Neural progenitor cell (in vitro differentiated cells): ENCODE measurements around the gene POLR1C. TPM values are rescaled to one million over a fixed set of nuclear protein-coding genes. Genes with fewer than 3 reads are reported as not detected.

Experiments
- DNase-seq: peaks from one replicate; pipeline ENCODE4 v3.0.0-alpha.2; 2016; ENCODE audit warnings: low spot score
- H2AFZ ChIP-seq: fragments of 200-600 bp; sonication (generic); replicated peaks from 2 replicates; pipeline ENCODE4 v1.6.1; 2016; ENCODE audit warnings: antibody characterized with exemption
- H3F3A ChIP-seq: fragments of 200-600 bp; sonication (generic); 2 replicates; pipeline ENCODE4 v1.6.1; 2016; ENCODE audit warnings: antibody characterized with exemption, low read depth
- H3K27ac ChIP-seq: fragments of 200-600 bp; sonication (generic); 2 replicates; pipeline ENCODE4 v1.5.1; 2016; ENCODE audit warnings: mild to moderate bottlenecking
- H3K27me3 ChIP-seq: fragments of 200-600 bp; sonication (generic); 2 replicates; pipeline ENCODE4 v1.6.1; 2016; ENCODE audit warnings: mild to moderate bottlenecking, moderate library complexity
- H3K36me3 ChIP-seq: fragments of 200-600 bp; sonication (generic); 2 replicates; pipeline ENCODE4 v1.5.1; 2016
- H3K4me1 ChIP-seq: fragments of 200-600 bp; sonication (generic); 2 replicates; pipeline ENCODE4 v1.6.1; 2016; ENCODE audit warnings: mixed run types
- H3K4me2 ChIP-seq: fragments of 200-600 bp; sonication (generic); 2 replicates; pipeline ENCODE4 v1.6.1; 2016
- H3K4me3 ChIP-seq: fragments of 200-600 bp; sonication (generic); 2 replicates; pipeline ENCODE4 v1.5.1; 2016
- H3K79me2 ChIP-seq: fragments of 200-600 bp; sonication (generic); 2 replicates; pipeline ENCODE4 v1.6.1; 2016; ENCODE audit warnings: low read depth
- H3K9ac ChIP-seq: fragments of 200-600 bp; sonication (generic); 2 replicates; pipeline ENCODE4 v1.6.1; 2016
- H3K9me3 ChIP-seq: fragments of 200-600 bp; sonication (generic); 2 replicates; pipeline ENCODE4 v1.5.1; 2016; ENCODE audit warnings: low read depth
- H4K20me1 ChIP-seq: fragments of 200-600 bp; sonication (generic); 2 replicates; pipeline ENCODE4 v1.6.1; 2016; ENCODE audit warnings: low read depth
- H3K27ac Mint-ChIP-seq: 3 replicates; pipeline ENCODE4 v1.8.0; 2021; ENCODE audit warnings: mixed read lengths
- H3K27me3 Mint-ChIP-seq: 2 replicates; pipeline ENCODE4 v1.8.0; 2022; ENCODE audit warnings: low read depth, mild to moderate bottlenecking, inconsistent platforms, moderate library complexity, mixed read lengths; ENCODE audit not compliant: insufficient read depth
- H3K36me3 Mint-ChIP-seq: 3 replicates; pipeline ENCODE4 v1.8.0; 2021; ENCODE audit warnings: mixed read lengths
- H3K4me1 Mint-ChIP-seq: 3 replicates; pipeline ENCODE4 v1.8.0; 2021; ENCODE audit warnings: mixed read lengths
- H3K4me3 Mint-ChIP-seq: 3 replicates; pipeline ENCODE4 v1.8.0; 2021; ENCODE audit warnings: mild to moderate bottlenecking, moderate library complexity, mixed read lengths
- H3K9me3 Mint-ChIP-seq: 3 replicates; pipeline ENCODE4 v1.8.0; 2020; ENCODE audit warnings: mixed read lengths
- CTCF ChIP-seq: fragments of 200-600 bp; sonication (generic); IDR thresholded peaks from 2 replicates; pipeline ENCODE4 v1.5.1; 2017; ENCODE audit warnings: antibody characterized with exemption, mild to moderate bottlenecking
- EZH2 ChIP-seq: fragments of 200-600 bp; sonication (generic); IDR thresholded peaks from 2 replicates; pipeline ENCODE4 v1.6.1; 2017; ENCODE audit warnings: antibody characterized with exemption, mild to moderate bottlenecking, moderate library complexity
- EZH2phosphoT487 ChIP-seq: fragments of 200-600 bp; sonication (generic); IDR thresholded peaks from 2 replicates; pipeline ENCODE4 v1.6.1; 2017; ENCODE audit warnings: antibody characterized with exemption
- total RNA-seq: library from RNA; depleted of rRNA; stranded (reverse); fragments of >200 nt; gene quantifications from 2 replicates; pipeline ENCODE4 v1.2.3, GENCODE V29; 2015; ENCODE audit warnings: low replicate concordance

Gene POLR1C
- total RNA-seq, 1 donor from 2014 or later = 24.4 TPM

- no peaks in the 10 kb centered on the region for H3K79me2 ChIP-seq
- no peak overlapping the region for H3K9ac ChIP-seq
- no peaks in the 10 kb centered on the region for H3K36me3 Mint-ChIP-seq
- no peaks in the 10 kb centered on the region for H3K9me3 ChIP-seq
- H3K4me3 Mint-ChIP-seq = no peak overlapping the region
- no peak for DNase-seq
- H4K20me1 ChIP-seq = no peaks in the 10 kb centered on the region
- peaks cover 11% of the 10 kb centered on the region for H3F3A ChIP-seq
- no peak overlapping the region for H3K4me3 ChIP-seq
- H2AFZ ChIP-seq = peak overlapping the region; percentile 94
- no peak overlapping the region for H3K4me2 ChIP-seq
- H3K27me3 Mint-ChIP-seq = peaks cover 9% of the 10 kb centered on the region
- H3K4me1 ChIP-seq = peaks cover 13% of the 10 kb centered on the region
- H3K36me3 ChIP-seq = no peaks in the 10 kb centered on the region
- no peaks in the 10 kb centered on the region for H3K9me3 Mint-ChIP-seq
- no peak overlapping the region for H3K27ac ChIP-seq
- no peak for TF ChIP-seq EZH2
- TF ChIP-seq CTCF = no peak
- TF ChIP-seq EZH2phosphoT487 = no peak
- peaks cover 4% of the 10 kb centered on the region for H3K4me1 Mint-ChIP-seq
- H3K27me3 ChIP-seq = peaks cover 3% of the 10 kb centered on the region
- H3K27ac Mint-ChIP-seq = no peak overlapping the region
These were observed 48.6 kb upstream of the POLR1C start for GRCh38 chr6:43468240-43468639.

- H3K27ac Mint-ChIP-seq = peak overlapping the region; percentile 81
These were observed 47.9 kb upstream of the POLR1C start for GRCh38 chr6:43468748-43469681.

GRCh38 chr6:43469947-43470346, 46.9 kb upstream of the POLR1C start:
- H3K9me3 ChIP-seq = no peaks in the 10 kb centered on the region
- H3K27me3 ChIP-seq = no peaks in the 10 kb centered on the region
- no peak overlapping the region for H3K4me2 ChIP-seq
- no peak overlapping the region for H2AFZ ChIP-seq
- TF ChIP-seq CTCF (no peak), EZH2 (no peak), EZH2phosphoT487 (no peak)
- peaks cover 9% of the 10 kb centered on the region for H3K27me3 Mint-ChIP-seq
- no peaks in the 10 kb centered on the region for H3K9me3 Mint-ChIP-seq
- H3K9ac ChIP-seq = no peak overlapping the region
- H3F3A ChIP-seq = peaks cover 11% of the 10 kb centered on the region
- H3K36me3 Mint-ChIP-seq = no peaks in the 10 kb centered on the region
- DNase-seq = no peak
- H3K79me2 ChIP-seq = no peaks in the 10 kb centered on the region
- H3K4me3 Mint-ChIP-seq = no peak overlapping the region
- no peak overlapping the region for H3K4me3 ChIP-seq
- no peaks in the 10 kb centered on the region for H4K20me1 ChIP-seq
- H3K36me3 ChIP-seq = no peaks in the 10 kb centered on the region
- H3K27ac ChIP-seq = no peak overlapping the region
- no peak overlapping the region for H3K27ac Mint-ChIP-seq
- H3K4me1 Mint-ChIP-seq = peaks cover 4% of the 10 kb centered on the region
- H3K4me1 ChIP-seq = peaks cover 13% of the 10 kb centered on the region

More at GRCh38 chr6:43468748-43469681, 47.9 kb upstream of the POLR1C start:
- no peaks in the 10 kb centered on the region for H3K36me3 Mint-ChIP-seq
- H3K4me1 Mint-ChIP-seq = peaks cover 4% of the 10 kb centered on the region
- Histone ChIP-seq H3K4me1 (peaks cover 13% of the 10 kb centered on the region), H3K4me3 (peak overlapping the region; percentile 10), H3K9me3 (no peaks in the 10 kb centered on the region), H3K27me3 (no peaks in the 10 kb centered on the region), H4K20me1 (no peaks in the 10 kb centered on the region), H3K79me2 (no peaks in the 10 kb centered on the region), H3K9ac (no peak overlapping the region), H3K4me2 (peak overlapping the region; percentile 52), H3F3A (peaks cover 11% of the 10 kb centered on the region), H3K27ac (no peak overlapping the region), H3K36me3 (no peaks in the 10 kb centered on the region), H2AFZ (peak overlapping the region; percentile 94)
- peaks cover 9% of the 10 kb centered on the region for H3K27me3 Mint-ChIP-seq
- no peaks in the 10 kb centered on the region for H3K9me3 Mint-ChIP-seq
- TF ChIP-seq EZH2 = no peak
- TF ChIP-seq CTCF = no peak
- TF ChIP-seq EZH2phosphoT487 = no peak
- H3K4me3 Mint-ChIP-seq = no peak overlapping the region
- peak; percentile 58 for DNase-seq
